Measurements from ENCODE around the gene EIF4B. TPM values are rescaled to one million over a fixed set of nuclear protein-coding genes. Genes with fewer than 3 reads are reported as not detected.

Gene EIF4B
- total RNA-seq, 2 donors from 2014 or later, result 279 to 338 TPM

DNA sequence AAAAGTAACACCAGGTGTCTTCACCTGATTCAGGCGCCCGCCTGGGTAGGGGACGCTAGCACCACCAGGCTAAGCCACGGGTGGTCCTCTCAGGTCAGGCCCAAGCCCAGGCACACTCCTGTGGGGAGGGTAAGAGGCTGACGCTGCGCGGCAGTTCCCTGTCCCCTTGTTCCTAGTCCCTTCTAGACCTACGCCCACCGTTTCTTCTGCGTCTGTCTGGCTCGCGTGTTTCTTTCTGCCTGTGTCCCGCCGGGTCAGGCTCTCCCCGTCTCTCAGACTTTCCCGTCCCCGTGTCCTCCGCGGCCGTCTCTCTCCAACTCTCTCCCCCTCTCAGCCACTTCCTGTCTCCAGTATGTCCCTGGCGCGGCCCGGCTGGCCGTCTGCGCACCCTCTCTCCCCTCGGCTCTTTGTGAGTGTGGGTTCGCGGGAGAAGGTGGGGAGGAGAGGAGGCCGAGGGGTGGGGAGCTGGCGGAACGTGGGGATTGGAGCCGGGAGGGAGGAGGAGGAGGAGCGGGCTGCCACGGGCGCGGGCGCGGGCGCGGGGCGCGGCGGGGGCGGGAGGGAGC lies 40.5 kb downstream of the EIF4B start:
- peak; percentile 74 for DNase-seq (ENCODE audit: low spot score)
- peak overlapping the region; percentile 95 to 100 for H3K27ac ChIP-seq
- peak overlapping the region; percentile 89 for H3K4me3 ChIP-seq
- no peaks in the 10 kb centered on the region for H3K27me3 ChIP-seq (replicated peaks; ENCODE audit: insufficient read depth)
- peaks cover 25 to 67% of the 10 kb centered on the region in 2 donors for H3K4me1 ChIP-seq (ENCODE audit: control insufficient read depth in 1 of 2, low read depth in 2 of 2)
- peak; percentile 13 for ATAC-seq (ENCODE audit: insufficient number of reproducible peaks, low FRiP score, low read depth)
- no peaks in the 10 kb centered on the region for H3K9me3 ChIP-seq
- H3K36me3 ChIP-seq, result peaks cover 2% of the 10 kb centered on the region
- TF ChIP-seq, protein P1, sequence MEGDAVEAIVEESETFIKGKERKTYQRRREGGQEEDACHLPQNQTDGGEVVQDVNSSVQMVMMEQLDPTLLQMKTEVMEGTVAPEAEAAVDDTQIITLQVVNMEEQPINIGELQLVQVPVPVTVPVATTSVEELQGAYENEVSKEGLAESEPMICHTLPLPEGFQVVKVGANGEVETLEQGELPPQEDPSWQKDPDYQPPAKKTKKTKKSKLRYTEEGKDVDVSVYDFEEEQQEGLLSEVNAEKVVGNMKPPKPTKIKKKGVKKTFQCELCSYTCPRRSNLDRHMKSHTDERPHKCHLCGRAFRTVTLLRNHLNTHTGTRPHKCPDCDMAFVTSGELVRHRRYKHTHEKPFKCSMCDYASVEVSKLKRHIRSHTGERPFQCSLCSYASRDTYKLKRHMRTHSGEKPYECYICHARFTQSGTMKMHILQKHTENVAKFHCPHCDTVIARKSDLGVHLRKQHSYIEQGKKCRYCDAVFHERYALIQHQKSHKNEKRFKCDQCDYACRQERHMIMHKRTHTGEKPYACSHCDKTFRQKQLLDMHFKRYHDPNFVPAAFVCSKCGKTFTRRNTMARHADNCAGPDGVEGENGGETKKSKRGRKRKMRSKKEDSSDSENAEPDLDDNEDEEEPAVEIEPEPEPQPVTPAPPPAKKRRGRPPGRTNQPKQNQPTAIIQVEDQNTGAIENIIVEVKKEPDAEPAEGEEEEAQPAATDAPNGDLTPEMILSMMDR (IDR thresholded peaks at IDR 0.05), result no peak

DNA sequence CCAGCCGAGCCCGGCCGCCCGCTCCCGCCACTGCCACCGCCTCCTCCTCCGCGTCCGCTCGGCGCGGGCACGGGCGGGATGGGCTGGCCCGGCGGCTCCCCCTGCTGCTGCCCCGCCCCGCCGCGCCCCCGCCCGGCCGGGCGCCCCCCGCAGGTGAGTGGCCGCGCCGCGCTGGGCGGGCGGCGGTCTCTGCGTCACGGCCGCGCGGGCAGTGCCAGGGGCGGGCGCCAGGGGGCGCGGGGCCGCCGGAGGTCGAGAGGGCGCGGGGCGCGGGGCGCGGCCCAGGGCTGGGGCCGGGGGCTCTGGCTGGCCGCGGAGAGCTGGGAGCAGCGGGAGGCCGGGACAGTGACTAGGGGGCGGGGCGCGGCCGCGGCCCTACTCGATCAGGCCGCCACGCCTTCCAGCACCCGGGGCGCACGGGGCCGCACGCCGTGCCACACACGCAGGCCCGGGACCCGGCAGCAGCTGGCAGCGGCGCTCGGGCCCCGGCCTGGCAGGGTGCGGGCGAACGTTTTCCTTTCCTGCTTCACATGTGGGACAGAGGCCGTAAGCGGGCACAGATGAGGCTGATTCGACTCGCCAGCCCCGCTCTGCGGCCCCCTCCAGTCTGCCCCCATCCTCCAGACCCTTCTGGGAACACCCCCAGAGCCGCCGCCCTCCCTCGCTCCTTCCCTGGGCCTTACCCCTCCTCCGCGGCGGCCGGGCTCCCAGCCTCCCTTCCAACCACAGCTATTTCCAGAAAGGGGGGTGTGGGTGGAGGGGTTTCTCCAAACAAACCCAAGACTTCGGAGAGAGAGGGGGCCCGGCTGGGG lies 41.2 kb downstream of the EIF4B start:
- Histone ChIP-seq H3K4me1 (ENCODE audit: control insufficient read depth in 1 of 2, low read depth in 2 of 2) (peaks cover 32 to 74% of the 10 kb centered on the region in 2 donors), H3K27ac (peak overlapping the region; percentile 95 to 100), H3K27me3 (replicated peaks; ENCODE audit: insufficient read depth) (no peaks in the 10 kb centered on the region), H3K4me3 (peak overlapping the region; percentile 78), H3K9me3 (no peaks in the 10 kb centered on the region), H3K36me3 (peaks cover 7% of the 10 kb centered on the region)
- DNase-seq (ENCODE audit: low spot score) (no peak), ATAC-seq (ENCODE audit: insufficient number of reproducible peaks, low FRiP score, low read depth) (peak; percentile 23)
- TF ChIP-seq, protein P1 (IDR thresholded peaks at IDR 0.05), result peak; percentile 8

DNA sequence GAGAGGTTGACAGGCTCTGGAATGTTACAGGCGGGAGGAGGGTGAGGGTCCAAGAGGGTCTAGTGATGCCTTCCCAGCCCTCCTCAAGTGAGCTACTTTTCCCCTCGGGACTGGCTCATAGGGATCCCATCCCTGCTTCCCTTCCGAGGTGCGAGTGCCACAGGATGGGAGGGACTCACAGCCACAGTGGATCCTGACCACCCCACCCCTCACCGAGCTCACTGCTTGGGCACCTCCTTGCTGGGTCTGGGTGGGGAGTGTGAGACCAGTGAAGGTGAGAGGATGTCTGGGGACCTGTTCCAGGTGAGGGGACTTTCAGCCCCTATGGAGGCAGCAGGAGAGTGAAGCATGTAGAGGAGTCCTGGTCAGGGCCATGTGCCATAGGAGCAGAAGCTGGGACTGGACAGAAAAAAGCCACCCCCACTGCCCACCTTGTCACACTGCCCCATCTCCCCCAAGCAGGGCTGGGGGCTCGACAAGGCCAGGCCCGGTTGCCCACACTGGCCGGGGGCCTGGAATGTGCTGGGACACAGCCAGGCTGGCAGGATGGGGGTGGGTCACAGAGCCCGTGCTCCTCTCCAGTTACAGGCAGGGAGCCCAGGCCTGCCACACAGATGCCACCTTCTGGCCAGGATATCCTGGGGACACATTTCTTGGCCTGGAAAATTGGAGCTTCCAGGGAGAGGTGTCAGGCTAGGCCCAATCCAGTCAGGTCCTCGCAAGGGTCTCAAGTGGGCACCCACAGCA lies 42.0 kb downstream of the EIF4B start:
- H3K4me3 ChIP-seq, result peak overlapping the region; percentile 78
- H3K9me3 ChIP-seq, result no peaks in the 10 kb centered on the region
- H3K36me3 ChIP-seq, result peaks cover 5% of the 10 kb centered on the region
- TF ChIP-seq, protein P1 (IDR thresholded peaks at IDR 0.05), result no peak
- H3K27ac ChIP-seq, result peak overlapping the region; percentile 95 to 100
- H3K4me1 ChIP-seq (ENCODE audit: control insufficient read depth in 1 of 2, low read depth in 2 of 2), result peaks cover 37 to 72% of the 10 kb centered on the region in 2 donors
- H3K27me3 ChIP-seq (replicated peaks; ENCODE audit: insufficient read depth), result no peaks in the 10 kb centered on the region
- ATAC-seq (ENCODE audit: insufficient number of reproducible peaks, low FRiP score, low read depth) (no peak), DNase-seq (ENCODE audit: low spot score) (no peak)

DNA sequence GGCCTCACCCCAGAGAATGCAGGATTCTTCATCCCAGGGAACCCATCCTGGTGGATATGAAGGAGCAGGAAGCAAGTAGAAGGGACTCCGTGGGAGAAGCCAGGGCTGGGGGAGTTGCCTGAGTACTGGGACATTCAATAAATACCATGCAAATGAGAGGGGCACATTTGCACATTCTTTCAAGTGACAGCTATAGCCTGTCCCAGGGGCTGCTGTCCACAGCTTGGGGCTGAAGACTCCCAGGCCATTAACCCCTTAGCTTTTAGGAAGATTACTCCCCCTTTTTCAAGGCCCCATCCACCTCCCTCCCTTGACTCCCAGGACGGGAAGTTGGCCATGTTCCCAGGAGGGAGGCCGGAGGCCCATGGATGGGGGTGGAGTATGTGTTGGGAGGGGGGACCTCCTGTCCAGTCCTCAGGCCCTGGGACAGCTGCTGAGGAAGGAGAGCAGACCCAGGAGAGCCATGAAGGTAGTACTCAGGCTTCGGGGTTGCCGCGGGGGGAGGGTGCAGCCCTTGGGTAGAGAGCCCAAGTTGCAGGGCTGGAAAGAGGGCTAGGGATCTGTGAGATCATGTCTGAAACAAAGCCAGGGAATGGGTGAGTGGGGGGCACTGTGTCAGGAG lies 42.6 kb downstream of the EIF4B start:
- TF ChIP-seq, protein P1 (IDR thresholded peaks at IDR 0.05), result no peak
- no peaks in the 10 kb centered on the region for H3K9me3 ChIP-seq
- H3K27me3 ChIP-seq (replicated peaks; ENCODE audit: insufficient read depth), result no peaks in the 10 kb centered on the region
- peaks cover 5% of the 10 kb centered on the region for H3K36me3 ChIP-seq
- H3K27ac ChIP-seq, result peak overlapping the region; percentile 95 to 100
- H3K4me1 ChIP-seq (ENCODE audit: control insufficient read depth in 1 of 2, low read depth in 2 of 2), result peaks cover 42 to 72% of the 10 kb centered on the region in 2 donors
- DNase-seq (ENCODE audit: low spot score), result no peak
- H3K4me3 ChIP-seq, result peak overlapping the region; percentile 78
- ATAC-seq (ENCODE audit: insufficient number of reproducible peaks, low FRiP score, low read depth), result no peak
